ENCODE measurements around the gene TUBB4B.
A peak's percentile ranks its signal among the peaks of the same experiment; 100 is the strongest.

TUBB4B gene

GRCh38 chr9:137224830-137225694, 16.0 kb upstream of the TUBB4B start, which contains the start of gene CYSRT1:
CYSRT1 (plus strand) TSS chr9:137225174; CDS start chr9:137225622, 448 bp downstream.
- DNase-seq: no peak

- DNase-seq: no peak
Observed at GRCh38 chr9:137225699-137226331, 15.3 kb upstream of the TUBB4B start.

DNA sequence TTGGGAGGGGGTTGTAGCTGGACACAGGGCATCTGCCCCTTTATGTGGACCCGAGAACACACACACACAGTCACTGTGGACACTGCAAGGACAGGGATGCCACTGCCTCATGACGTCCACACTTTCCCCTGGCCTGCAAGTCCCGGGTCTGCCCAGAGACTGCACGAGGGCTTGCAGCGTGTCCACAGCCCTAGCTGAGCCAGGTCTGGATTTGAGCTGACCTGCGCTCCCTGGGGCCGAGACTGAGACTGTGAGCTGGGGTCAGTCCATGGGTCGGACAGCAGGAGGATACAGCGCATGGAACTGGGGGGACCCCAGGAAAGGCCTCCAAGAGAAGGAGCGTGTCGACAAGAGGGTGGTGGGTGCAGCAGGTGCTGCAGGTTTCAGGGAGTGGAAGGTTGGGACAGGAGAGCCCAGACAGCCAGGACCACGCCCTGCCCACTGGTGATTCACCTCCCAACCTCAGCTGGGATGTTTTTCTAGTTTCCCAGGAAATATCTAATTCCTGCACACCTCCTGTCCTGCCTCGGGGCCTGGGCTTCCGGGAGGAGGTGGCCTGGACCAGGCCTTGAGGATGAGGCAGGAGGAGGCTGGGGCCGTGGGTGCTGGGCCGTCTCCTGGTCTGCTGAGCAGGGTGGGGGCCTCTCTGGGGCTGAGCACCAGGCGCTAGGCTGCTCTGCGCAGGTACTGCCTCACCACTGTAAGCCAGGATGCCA, 14.6 kb upstream of the TUBB4B start:
- no peak for DNase-seq

GRCh38 chr9:137227054-137227852, 13.8 kb upstream of the TUBB4B start, which contains the start of gene RNF224:
RNF224 (plus strand) TSS chr9:137227502; CDS start chr9:137228336, 834 bp downstream.
- DNase-seq: peak in 43 of 51 donors; percentile 7 to 73 (median 44)

DNA sequence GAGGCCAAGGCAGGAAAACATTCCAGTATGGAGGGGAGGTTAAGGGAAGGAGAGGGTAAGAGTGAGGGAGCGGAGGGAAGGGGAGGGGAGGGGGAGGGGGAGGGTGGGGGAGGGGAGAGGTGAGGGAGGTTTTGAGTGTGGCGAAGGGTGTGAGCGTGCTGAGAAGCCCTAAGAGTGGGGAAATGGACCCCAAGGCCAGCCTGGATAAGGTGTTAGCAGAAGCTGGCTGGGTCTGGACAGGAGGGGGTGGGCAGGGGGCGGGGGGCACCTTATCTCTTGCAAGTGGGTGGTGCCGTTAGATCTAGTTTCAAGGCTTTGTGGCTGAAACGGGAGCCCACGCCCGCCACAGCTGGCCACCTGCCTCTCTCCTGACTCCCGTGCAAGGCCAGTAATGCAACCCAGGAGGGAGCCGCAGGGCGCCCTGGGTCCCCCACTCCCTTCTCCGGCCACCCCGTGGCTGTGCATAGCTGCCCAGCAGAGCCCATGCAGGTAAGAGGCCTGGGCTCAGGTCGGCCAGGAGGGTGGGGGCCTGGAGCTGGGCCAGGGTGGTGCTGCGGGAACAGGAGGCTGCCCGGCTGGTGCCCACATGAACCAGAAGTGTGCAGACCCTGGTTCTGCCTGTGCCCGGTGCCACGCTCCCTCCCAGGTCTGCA, 13.1 kb upstream of the TUBB4B start:
- DNase-seq: no peak

- DNase-seq: no peak
Observed at GRCh38 chr9:137228506-137228967, 12.6 kb upstream of the TUBB4B start.

GRCh38 chr9:137228968-137229896, 11.9 kb upstream of the TUBB4B start:
- no peak for DNase-seq

DNA sequence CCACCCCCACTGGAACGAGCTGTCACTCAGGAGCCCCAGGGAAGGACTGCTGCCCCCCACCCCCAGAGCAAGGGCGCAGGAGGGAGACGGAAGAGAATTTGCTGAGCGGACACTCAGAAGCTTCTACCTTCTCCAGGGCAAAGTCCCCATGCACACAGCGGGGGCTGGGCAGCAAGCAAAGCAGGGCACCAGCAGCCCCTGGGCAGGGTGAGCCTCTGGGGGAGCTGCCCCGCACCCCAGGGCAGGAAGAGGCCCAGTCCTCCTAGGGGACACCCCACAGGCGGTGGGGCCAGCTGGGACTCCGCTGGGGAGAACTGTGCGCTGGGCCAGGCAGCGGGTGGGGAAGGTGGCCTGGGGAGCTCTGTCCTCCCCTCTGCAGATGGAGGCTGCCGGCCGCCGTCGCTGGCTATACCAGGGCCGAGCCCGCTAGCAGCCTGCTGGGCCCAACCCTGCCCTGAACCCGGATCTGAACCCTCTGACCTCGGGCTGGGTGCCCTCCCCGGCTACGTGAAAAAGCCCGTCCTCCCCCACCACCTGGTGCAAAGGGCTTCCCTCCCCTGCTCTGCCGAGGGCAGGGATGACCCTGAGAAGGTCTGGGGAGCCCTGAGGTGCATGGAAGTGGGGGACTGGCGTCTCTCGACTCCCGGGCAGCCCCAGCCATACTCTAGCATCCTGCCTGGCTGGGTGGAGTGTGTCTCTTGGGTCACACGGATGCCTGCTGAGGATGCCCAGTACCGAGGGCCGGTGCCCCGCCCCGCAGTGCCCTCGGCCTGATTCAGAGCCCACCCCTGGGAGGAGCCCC, 11.0 kb upstream of the TUBB4B start:
- DNase-seq: no peak

GRCh38 chr9:137230705-137231371, 10.2 kb upstream of the TUBB4B start, which contains the start of gene SLC34A3:
SLC34A3 (plus strand) TSS chr9:137230901; CDS start chr9:137231703, 802 bp downstream.
- DNase-seq: no peak

DNA sequence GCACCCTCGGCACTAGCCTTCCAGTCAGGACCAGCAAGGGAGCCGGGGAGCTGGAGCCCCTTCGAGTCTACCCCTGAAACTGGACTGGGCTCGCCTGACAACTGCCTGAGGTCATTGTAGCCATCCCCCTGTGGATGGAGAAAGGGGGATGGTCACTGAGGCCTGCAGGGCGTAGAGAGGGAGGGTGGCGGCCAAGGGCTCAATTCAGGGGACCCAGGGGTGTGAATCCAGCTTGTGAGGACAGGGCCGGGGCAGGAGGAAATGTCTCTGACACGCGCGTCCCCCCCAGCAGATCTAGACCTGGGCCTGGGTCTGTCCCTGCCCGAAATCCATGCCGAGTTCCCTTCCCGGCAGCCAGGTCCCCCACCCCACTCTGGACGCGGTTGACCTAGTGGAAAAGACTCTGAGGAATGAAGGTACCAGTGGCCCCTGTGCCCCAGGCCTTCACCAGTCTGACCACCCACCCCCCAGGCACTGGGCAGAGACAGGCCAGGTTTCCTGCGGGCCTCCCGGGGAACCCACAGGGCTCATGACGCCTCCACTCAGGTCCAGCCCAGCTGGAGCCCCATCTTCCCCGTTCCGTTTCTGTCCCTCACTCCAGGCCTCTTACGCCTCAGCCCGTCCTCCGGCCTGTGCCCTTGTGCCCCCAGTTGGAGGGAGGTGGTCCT, 9.6 kb upstream of the TUBB4B start:
- DNase-seq: no peak

DNA sequence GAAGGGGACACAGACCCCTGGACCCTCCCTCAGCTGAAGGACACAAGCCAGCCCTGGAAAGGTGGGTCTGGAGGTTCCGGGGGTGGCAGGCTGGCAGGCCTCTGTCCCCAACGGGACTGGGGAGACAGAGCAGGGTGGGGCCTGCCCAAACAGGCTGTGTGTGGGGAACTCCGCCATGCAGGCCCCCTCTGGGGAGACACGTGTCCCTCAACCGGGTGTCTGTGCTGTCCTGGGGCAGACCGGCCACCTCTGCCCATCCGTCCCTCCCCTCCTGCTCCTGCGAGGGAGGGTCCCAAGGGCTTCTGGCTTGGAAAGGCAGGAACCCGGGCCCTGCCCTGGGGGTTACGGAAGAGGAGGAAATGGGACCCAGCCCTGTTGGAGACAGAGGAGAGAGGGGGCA, 9.0 kb upstream of the TUBB4B start:
- no peak for DNase-seq

DNA sequence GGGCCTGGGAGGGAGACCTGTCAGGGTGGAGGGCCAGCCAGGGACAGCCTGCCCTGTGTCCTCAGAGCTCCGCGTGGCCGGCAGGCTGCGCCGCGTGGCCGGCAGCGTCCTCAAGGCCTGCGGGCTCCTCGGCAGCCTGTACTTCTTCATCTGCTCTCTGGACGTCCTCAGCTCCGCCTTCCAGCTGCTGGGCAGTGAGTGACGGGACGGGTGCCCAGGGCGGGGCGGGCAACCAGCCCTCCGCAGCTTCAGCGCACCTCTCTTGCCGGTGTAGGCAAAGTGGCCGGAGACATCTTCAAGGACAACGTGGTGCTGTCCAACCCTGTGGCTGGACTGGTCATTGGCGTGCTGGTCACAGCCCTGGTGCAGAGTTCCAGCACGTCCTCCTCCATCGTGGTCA, 8.6 kb upstream of the TUBB4B start:
- no peak for DNase-seq

DNA sequence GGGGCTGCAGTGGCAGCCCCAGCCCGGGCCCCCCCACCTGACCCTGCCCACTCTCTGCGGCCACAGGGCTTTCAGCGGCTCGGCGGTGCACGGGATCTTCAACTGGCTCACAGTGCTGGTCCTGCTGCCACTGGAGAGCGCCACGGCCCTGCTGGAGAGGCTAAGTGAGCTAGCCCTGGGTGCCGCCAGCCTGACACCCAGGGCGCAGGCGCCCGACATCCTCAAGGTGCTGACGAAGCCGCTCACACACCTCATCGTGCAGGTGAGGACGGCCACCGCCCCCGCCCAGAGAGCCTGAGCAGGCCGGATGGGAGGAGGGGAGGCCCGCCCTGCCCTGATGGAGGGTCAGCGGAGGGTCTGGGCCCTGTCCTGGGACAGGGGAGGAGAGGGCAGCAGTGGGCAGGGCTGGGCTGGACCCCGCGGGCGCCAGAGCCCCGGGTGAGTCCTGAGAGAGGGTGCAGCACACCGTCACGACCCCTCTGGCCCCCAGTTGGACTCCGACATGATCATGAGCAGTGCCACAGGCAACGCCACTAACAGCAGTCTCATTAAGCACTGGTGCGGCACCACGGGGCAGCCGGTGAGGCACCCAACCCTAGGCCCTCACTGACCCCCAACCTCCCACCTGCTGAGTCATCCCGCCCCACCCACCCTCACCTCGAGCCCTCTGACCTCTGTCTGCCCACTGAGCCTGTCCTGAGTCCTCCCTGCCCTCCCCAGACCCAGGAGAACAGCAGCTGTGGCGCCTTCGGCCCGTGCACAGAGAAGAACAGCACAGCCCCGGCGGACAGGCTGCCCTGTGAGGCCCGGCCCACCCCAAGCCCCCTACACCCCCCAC, 7.7 kb upstream of the TUBB4B start:
- DNase-seq: no peak

- DNase-seq: no peak
Observed at GRCh38 chr9:137234055-137234697, 6.9 kb upstream of the TUBB4B start.

DNA sequence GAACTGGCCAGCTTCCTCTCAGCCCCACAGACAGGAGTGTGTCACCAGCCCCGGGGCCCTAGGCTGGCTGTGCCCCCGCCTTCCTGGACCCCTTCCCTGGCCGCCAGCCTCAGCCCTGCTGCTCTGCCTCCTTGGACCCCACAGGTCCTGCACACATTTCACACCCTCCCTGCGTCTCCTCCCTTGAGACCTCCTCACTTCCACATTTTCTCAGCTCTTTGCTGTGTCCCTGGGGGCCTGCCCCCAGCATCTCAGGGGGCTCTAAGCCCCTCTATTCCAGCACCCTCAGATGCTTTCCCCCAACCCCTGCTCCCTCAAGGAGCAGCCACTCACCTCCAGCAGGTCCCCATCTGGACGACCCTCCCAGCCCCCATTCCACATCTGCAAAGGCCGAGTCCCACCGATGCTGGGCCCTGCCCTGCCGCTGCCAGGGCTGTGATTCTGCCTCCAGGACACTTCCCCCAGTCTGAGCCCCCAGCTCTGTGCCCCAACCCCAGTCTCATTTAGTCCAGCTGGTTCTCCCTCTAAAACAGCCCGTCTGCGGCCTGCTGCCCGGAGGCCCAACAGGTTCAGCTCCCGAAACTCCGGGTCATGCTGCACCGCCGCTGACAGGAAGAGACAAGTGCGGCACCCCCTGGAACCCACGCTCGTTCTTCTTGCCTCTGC, 6.2 kb upstream of the TUBB4B start:
- no peak for DNase-seq

Data from hypothalamus (tissue), 51 donors.